Mesenteric fat pad (tissue), 1 donor: ENCODE data around the gene SH3RF3. TPM values are rescaled to one million over a fixed set of nuclear protein-coding genes. Genes with fewer than 3 reads are reported as not detected.
A peak's percentile ranks its signal among the peaks of the same experiment; 100 is the strongest.

Source experiments
- DNase-seq: peaks from one replicate; pipeline ENCODE4 v3.0.0-alpha.2; 2020; ENCODE audit warnings: low spot score
- total RNA-seq: library from RNA; stranded (reverse); fragmentation: NEBNext Ultra II Directional; extraction: Animal tissue kit (Norgen Biotek cat#: 25700); gene quantifications from one replicate; pipeline ENCODE4 v1.2.1, GENCODE V29; 2021
- donor health status: DM: yes; HTN: yes; CAD: no.

The SH3RF3 gene
- total RNA-seq, 1 donor from 2014 or later, result 20.4 TPM

DNA sequence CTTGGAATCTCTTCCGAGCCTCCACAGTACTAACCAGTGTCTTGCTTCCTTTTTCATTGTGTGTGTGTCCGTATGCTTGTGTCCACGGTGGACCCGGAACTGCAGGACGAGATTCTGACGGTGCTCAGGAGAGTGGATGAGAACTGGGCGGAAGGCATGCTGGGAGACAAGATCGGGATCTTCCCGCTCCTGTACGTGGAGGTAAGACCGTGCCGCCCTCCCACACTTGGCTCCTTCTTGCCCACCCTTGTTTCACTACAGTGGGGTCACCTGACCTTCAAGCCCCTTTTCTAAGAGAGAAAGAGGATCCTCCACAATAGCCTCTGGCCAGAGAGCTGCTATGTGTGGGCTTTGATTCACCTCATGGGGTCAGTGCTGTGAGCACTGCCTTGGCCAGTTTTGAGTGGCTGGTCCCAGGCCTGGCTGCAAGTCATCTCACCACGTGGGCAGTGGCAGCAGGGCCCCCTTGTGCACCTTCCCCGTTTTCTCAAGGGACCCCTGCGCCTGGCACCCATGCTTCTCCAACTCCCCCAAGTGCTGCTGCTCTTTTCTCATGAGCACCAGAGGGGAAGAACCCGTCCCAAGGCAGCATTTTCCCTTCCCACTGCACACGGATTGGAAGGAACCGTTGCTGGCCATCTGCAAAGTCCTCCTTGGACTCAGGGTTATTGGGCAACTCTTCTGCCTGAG is 242.6 kb downstream of the SH3RF3 start:
- DNase-seq, result peak; percentile 51

DNA sequence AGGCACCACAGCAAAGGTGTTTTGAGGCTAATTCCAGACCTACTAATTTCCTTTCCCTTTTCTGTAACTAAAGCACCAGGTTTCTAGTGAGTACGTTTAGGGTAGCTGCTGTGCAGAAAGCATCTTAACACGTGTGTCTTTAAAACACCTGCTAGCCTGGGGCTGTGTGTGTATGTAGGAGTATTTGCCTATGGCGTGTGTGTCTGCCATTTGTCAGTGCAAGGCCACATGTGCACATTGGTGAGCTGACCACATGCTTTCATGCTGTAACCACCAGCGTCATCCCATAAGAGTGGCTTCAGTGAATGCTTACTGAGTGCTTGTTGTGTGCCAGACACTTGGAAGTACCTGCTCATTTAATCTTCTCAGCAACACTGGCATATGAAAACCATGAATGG is 243.2 kb downstream of the SH3RF3 start:
- DNase-seq, result peak; percentile 39

DNA sequence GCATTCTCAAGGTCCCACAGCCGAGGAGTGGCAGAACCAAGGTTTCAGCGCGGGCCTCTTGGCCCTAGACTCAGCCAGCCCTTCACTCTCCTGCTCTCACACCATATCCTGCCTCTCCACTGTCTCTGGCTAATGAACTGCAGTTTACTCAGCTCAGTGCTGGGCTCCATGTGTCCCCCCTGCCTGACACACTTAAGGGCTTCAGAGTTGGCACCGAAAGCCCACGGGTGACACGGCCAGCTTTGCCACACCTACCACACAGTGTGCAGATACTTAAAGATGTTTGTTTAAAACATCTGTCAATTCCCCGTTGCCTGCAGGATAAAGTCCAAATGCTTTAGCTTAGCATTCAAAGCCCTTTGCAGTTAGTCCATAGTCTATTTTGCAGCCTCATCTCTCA is 243.6 kb downstream of the SH3RF3 start:
- peak; percentile 35 for DNase-seq

DNA sequence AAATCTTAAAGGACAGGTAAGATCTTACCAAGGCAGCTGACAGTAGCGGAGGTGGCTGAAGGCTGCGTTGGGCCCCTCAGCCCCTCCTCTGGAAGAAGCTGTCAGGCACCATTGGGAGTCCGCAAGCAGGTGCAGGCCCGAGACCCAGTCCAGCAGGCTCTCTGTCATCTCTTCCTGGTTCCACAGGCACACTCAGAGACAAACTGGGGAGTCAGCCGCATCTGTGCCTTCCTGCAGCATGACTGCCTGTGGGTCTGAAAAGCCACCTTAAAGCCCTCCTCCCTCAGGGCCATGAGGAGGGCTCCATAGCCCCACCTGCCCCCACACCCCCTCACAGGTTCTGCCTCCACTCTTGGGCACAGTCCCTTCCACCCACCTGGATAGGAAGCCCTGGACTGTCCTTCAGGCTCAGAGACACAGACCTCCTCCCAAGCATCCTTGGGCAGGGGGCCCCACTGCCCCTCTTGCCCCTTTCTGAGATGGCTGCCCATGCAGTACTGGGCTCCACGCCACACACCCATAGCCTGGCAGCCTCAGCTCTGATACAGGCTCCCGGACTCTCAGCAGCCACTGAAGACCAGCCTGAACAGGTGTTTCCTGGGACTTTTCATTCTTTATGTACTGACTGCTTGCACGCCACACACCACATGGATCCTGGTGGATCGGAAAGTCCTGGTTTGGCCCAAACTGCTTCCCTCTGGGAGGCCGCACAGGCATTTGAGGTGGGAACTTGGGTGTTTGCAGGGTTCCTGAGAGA is 245.0 kb downstream of the SH3RF3 start:
- DNase-seq, result peak; percentile 76

DNA sequence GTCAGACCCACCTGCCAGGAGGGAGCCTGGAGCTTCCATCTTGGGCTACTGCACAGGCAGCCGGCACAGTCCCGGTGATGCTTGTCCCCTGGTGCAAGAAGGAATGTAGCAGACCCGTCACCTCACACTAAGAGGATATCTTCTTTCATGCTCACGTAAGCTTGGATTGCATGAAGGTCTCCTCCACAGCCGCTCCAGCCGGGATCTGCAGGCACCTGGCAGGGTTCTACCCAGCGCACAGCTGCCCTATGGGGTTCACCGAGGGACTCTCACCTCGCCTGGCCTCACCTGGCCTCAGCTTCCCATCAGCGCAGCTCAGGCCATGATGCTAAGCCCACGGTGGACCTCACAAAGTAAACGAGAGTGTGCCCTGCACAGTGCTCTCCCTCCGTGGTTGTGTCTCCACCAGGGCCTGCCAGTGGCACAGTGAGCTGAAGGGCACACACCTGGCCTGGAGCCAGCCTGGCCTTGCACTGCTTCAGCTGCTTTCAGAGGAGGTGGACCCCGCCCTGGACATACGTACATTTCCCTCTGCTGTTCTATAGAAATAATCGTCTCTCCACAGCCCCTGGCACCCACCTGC is 245.6 kb downstream of the SH3RF3 start:
- peak; percentile 86 for DNase-seq

DNA sequence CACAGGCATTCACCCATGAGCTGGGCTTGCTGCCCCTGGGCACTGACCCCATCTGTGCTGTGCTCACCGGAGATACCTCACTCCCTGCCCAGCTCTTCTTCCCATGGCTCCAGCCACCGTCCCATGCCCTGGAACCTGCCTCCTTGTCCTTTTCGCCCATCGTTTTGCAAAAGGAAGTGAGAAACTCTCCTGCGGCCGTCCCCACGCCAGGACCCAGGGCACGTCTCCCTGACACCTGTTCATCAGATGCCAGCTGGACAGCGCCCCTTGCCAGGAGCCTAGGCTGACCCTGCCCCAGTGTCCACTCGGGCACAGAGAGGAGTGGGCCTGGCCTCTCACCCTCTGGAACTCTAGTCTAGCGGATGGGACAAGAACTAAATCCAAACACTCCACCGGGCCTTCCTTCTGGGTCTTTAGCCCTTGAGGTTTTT is 246.1 kb downstream of the SH3RF3 start:
- peak; percentile 60 for DNase-seq

DNA sequence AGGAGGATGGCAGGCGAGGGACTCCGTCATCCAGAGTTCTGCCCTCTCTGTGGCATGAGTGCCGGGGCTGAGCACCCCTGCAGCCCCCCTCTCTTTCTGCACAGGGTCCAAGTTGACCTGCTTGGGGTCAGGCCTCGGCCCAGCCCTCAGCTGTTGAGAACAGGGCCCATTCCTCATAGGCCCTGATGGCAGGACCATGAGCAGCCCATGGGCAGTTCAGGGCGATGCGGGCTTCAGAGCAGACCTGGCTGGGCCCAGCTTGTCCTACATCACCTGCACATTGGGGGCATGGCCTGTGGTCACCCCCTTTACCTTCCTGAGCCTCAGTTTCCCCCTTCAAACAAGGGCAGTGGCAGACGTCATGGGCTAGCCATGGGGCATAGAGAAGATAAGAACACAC is 246.7 kb downstream of the SH3RF3 start:
- DNase-seq, result peak; percentile 64

DNA sequence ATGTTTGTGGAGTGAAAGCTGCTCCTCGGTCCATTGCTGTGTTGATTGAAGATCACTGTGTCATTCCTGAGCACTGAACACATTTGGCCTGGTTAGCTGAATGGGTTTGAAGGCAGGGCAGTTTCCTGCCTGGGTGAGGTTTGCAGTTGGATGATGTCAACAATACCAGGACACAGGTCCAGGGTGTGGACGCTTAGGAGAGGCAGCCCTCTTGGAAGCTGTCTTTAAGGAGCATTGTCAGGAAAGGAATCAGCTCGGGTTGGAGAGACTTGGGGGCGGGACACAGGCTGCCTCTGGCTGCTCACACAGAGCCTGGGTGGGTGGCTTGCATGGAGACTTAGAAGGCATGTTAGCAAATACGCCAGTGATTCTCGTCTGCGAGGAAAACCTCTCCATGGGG is 247.1 kb downstream of the SH3RF3 start:
- DNase-seq, result peak; percentile 30

DNA sequence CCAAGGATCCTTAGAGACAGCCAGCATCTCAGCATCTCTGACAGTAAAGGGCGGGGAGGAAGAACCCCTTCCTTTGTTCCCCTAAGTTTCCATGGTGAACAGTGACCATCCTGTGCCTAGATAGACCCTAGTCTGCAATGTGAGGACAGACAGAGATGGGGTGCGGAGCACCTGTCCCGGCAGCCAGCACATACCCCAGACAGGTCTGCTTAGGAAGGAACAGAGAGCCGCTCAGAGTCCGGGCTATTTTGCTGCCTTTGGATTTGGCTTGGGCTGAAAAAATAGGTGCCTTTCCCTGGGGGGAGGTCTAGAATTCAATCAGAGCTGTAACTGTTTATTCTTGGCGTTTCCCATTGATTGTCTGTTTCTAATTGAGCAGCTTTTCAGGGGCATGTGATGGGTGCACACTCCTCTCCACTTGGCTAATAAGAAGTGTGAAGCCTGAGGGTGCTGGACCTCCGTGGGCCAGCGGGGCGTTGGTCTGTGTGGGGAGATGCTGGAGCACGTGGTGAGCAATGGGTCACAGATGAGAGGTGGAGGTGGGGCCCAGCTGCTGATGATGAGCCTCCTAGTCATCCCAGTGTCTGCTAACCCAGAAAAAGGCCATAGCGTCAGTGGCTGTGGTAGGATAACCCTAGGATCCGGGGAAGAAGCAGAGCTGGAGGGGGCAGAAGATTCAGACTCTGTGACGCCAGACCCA is 247.9 kb downstream of the SH3RF3 start:
- DNase-seq, result peak; percentile 73

DNA sequence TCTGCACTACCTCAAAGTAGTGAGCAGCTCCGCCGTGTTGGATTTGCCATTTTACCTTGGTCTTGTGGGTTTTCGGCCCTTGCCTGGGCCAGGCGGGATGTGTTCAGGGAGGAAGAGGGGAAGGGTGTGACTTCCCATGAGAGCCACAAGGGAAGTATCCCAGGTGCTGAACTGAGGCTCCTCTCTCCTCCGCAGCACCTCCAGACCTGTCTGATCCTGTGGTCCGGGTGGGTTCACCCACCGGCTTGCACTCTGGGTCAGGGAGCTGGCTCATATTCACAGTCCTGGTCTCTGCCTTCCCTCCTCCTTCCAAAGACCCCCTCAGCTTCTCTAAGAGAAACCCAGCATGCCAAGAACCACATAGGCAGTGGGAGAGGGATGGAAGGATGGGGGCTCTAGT is 249.0 kb downstream of the SH3RF3 start:
- peak; percentile 71 for DNase-seq

DNA sequence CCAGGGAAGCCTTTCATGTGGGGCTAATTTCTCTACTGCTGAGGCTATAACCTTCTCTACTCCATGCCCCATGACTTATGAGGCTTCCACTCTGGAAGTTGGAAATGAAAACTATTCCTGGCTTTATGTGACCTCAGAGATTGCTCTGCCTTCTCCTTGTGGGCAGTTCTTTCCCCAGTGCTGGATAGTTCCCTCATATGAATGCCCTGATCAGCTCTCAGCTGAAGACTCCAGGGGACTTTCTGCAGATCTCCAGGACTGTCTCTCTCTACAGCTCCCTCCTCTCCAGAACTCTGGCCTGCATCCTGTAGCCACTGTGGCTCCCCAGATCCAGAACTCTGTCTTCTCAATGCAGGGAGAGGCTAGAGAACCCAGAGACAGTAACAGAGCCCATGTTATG is 249.7 kb downstream of the SH3RF3 start:
- DNase-seq, result no peak

DNA sequence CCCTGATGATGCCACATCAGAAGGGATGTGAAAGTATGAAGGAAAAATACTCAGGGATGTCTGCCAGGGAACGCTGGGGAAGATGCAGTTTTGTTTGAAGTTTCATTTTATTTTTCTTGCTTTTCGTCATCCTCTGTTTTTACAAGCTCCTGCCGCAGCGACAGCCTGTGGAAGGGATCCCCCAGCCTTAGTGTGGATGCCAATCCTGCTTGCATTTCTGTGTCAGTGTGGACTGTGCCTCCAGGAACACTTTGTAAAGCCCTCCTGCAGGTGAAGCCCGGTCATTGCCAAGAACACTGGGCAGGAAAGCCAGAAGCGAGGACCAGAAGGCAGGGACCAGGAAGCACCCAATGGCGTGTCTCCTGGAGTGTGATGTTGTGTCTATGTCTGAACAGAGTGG is 250.5 kb downstream of the SH3RF3 start:
- DNase-seq, result peak; percentile 72

DNA sequence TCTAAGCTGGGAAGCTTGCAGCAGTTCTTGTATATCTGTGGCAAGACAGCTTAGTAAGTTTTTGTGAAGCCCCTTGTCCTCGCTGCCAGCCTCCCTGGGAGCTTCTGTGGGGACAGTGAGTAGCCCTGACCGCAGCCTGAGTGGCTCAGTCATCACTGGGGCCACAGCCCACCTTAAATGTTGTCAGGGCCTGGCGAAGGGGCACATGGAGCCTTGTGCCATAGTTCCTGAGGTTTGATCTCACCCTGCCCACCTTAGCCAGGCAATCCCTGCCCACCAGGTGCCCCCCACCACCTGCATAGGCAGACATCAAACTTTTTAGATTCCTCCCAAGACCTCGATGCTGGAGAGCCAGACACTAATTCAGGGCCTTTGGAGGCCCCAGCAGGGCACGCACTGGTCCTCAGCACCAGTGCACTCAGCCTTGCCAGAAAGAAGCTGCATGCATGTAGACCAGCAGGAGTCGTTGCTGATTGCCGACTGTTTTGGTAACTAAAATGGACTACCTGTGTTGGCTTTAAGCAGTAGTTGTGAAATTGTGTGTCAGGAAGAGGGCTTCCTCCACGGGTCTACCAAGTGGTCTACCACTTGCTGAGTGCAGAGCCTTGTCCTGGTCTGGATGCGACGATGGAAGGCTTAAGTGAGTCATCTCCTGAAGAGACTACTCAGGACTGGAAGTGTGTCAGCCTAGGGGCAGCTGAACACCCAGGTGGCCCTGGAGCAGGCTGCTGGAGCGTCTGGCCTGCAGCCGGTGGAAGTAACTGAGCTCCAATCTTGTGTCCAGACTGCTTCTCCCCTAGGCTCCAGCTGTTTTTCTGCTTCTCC is 251.7 kb downstream of the SH3RF3 start:
- DNase-seq, result peak; percentile 74

DNA sequence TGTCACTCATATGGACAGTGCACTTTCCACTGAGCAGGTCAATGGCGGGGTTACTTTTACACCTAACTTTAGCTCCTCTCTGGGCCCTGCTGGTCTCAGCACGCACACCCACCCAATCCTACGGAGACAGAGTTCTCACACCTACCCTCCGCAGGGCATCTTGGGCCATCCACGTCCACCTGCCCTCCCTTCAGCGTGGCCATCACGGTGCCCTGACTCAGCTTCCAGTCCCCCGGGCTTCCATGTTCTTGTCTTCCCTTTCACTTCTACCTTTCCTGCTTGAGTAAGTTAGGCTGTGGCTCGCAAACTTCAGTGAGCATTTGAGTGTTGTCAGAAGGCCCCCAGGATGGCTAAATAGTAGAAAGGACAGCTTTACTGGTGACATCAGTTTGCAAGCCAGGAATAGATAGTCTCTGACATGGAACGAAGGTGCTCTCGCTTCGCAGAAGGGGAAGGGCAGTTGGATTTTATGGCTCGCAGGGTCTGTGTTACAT is 252.4 kb downstream of the SH3RF3 start:
- peak; percentile 74 for DNase-seq

DNA sequence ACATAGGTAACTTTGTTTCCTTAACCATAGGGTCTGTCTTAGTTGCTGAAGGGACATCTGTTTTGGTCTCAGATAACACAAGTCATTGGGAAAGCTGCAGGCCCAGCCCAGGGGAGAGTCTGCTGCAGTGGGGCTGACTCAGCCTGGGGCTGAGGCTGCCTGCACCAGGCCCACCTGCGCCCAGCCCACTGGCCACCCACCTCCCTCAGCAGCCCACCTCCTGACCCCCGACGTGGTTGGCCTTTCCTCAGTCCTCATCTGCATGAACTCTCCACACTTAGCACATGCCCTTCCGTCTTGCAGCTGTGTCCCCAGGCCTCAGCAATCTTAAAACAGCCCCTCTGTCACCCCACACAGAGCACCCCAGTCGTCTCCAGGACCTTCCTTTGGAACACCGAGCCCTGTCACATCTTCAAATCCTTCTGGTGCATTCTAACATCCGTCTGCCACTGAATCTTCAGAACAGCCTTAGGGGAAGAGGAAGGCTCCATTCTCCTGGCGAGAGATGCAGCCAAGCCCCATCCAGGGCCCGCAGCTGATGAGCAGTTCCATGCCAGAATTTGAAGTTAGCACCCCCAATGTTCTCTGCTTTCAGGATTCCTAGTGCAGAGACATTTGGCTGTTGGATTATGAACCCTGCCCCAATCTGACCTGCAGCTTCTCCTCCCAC is 253.4 kb downstream of the SH3RF3 start:
- DNase-seq, result peak; percentile 81

DNA sequence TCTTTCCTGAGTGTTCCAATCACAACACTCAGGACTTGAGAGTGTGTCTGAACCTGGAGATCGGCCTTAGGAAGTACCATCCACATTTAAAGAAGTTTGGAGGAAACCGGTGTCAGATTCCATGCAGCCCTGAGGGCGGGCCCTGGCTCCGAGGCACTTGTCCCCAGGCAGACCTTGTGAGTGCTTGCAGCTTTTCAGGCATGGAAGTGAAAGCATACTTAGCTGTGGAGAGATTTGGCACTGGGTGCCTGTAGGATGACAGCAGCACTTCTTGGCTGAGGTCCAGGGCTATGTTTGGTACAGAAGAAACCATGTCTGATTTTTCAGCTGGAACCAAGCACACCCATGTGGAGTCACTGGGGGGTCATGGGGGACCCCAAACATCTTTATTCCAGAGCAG is 253.9 kb downstream of the SH3RF3 start:
- peak; percentile 75 for DNase-seq

DNA sequence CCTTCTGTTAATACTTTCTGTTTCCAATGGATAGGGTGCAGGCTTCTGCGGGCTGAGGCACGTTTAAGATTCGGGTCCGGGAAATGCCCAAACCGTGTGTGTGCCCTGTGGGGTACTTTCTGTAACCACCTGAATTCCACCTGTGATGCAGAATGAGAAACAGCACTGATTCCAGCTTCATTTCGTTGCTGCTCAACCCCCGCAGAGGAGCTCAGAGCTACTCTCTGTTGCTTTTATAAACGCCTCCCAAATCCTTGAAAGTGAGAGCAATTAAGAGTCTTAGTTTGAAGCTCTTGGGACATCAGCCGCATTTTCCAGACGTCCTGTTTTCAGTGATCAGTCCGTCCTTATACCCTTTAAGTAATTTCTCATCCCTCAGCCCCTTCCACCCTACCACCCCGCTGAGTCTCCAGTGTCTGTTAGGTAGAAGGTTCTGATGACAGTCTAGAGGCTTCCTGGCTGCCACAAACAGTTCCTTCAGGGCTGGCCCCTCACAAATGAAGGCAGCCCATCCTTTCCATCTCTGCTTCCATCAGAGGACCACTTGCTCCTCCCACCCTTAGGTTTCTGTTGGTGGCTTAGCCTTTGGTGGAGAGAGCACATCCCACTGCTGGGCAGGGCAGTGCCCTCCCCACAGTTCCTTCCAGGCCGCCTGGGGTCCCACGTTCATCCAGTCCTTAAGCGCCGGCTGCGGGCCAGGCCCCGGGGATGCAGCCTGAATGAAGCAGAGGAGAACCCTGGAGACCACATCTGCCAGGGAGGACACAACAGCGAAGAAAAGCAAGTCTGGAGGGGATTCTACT is 254.7 kb downstream of the SH3RF3 start:
- peak; percentile 85 for DNase-seq

DNA sequence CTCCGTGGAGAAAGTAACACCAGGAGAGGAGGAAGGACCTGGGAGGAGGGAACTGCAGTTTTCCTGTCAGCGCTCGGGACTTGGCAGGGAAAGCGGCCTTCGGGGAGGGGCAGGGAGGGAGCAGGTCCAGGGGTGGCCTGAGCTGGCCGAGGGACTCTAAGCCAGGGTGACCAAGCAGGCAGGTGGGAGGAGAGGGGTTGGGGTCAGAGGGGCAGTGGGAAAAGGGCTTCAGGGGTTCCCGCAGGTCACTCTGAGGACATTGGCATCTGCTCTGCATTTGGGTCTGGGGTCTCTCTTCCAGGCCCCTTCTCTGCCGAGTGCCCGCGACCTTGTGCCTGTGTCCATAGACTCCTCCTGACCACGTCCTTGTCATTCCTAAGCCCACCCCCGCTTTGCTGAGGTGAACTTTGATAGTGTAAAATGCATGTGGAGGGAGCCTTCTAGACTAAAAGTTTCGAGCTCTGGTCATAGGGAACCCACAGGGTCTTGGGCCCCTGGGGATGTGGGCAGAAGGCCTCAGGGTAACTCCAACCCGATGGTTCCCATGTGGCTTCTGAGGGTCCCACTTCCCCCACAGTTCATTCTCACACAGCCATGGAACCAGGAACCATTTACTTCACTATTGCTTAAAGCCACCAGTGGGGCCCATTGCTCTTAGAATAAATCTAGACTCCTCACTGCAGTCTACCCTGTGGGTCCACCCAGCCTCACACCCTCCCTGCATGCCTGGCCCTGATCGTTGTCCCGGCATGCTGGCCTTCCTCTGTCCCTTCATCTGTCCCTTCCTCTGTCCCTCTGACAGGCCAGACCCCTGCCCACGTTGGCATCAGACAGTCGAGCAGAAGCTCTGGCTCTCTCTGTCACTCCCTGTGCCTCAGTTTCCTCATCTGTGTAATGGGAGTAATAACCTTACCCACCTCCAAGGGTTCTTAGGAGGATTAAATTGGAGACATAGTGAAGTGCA is 255.6 kb downstream of the SH3RF3 start:
- DNase-seq, result peak; percentile 87
